Hindlimb muscle (tissue), 1 donor: ENCODE results near the gene TRAF2. TPM values are rescaled to one million over a fixed set of nuclear protein-coding genes. Genes with fewer than 3 reads are reported as not detected.

Experiments used
- DNase-seq: peaks from one replicate; pipeline ENCODE4 v3.0.0-alpha.2; 2013
- polyA plus RNA-seq: library from polyadenylated mRNA; unstranded; fragments of 120-200 nt; gene quantifications from one replicate; pipeline ENCODE4 v1.2.1, GENCODE V29; 2013; ENCODE audit not compliant: insufficient read length

The TRAF2 gene
- polyA plus RNA-seq, 1 donor: 13.7 TPM

GRCh38 chr9:136962163-136962562 lies 75.8 kb downstream of the TRAF2 start:
- DNase-seq: no peak

- DNase-seq: no peak
Observed at GRCh38 chr9:136962701-136963248, 76.5 kb downstream of the TRAF2 start.

GRCh38 chr9:136963341-136963740 lies 77.0 kb downstream of the TRAF2 start:
- no peak for DNase-seq

- DNase-seq: no peak
Observed at GRCh38 chr9:136963751-136964150, 77.4 kb downstream of the TRAF2 start.

- DNase-seq: no peak
Observed at GRCh38 chr9:136964171-136964689, 77.9 kb downstream of the TRAF2 start.

GRCh38 chr9:136964833-136965422 lies 78.6 kb downstream of the TRAF2 start:
- no peak for DNase-seq

- DNase-seq: no peak
Observed at GRCh38 chr9:136965771-136966484, 79.6 kb downstream of the TRAF2 start.

- DNase-seq: no peak
Observed at GRCh38 chr9:136968333-136969127, 82.2 kb downstream of the TRAF2 start.

- DNase-seq: no peak
Observed at GRCh38 chr9:136969150-136969549, 82.8 kb downstream of the TRAF2 start.

GRCh38 chr9:136969774-136970173 lies 83.5 kb downstream of the TRAF2 start:
- no peak for DNase-seq

GRCh38 chr9:136970361-136970760 lies 84.0 kb downstream of the TRAF2 start:
- DNase-seq: no peak

GRCh38 chr9:136971746-136972145 lies 85.4 kb downstream of the TRAF2 start:
- DNase-seq: no peak

- no peak for DNase-seq
Observed at GRCh38 chr9:136972335-136972734, 86.0 kb downstream of the TRAF2 start.

- DNase-seq: no peak
Observed at GRCh38 chr9:136972743-136973142, 86.4 kb downstream of the TRAF2 start.

GRCh38 chr9:136973618-136974617 lies 87.6 kb downstream of the TRAF2 start:
- DNase-seq: no peak

- DNase-seq: no peak
Observed at GRCh38 chr9:136974817-136975535, 88.7 kb downstream of the TRAF2 start.

GRCh38 chr9:136975644-136976043 lies 89.3 kb downstream of the TRAF2 start:
- no peak for DNase-seq
